ENCODE results near the gene VRK2.
"Not testable (repeated sequence)": the region's sequence is repeated elsewhere in the genome, so short reads cannot be mapped to it uniquely, and the experiment has no call there.

VRK2 gene

DNA sequence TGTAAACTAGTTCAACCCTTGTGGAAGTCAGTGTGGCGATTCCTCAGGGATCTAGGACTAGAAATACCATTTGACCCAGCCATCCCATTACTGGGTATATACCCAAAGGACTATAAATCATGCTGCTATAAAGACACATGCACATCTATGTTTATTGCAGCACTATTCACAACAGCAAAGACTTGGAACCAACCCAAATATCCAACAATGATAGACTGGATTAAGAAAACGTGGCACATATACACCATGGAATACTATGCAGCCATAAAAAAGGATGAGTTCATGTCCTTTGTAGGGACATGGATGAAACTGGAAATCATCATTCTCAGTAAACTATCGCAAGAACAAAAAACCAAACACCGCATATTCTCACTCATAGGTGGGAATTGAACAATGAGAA lies 130.6 kb downstream of the VRK2 start:
- not testable (repeated sequence) for H3K9ac ChIP-seq (ENCODE audit: low read length in 5 of 5); H3K4me3 ChIP-seq (ENCODE audit: low read depth in 1 of 5, low read length in 5 of 5); H3K9me3 ChIP-seq (ENCODE audit: control insufficient read depth in 5 of 5, low read length in 5 of 5); H3K36me3 ChIP-seq (ENCODE audit: control insufficient read depth in 5 of 5, insufficient read depth in 5 of 5, low read length in 5 of 5); H3K4me1 ChIP-seq (ENCODE audit: control insufficient read depth in 5 of 5, insufficient read depth in 5 of 5, low read length in 5 of 5); H3K27me3 ChIP-seq (ENCODE audit: control insufficient read depth in 5 of 5, insufficient read depth in 4 of 5, low read length in 5 of 5); H3K27ac ChIP-seq (ENCODE audit: low read depth, low read length)

DNA sequence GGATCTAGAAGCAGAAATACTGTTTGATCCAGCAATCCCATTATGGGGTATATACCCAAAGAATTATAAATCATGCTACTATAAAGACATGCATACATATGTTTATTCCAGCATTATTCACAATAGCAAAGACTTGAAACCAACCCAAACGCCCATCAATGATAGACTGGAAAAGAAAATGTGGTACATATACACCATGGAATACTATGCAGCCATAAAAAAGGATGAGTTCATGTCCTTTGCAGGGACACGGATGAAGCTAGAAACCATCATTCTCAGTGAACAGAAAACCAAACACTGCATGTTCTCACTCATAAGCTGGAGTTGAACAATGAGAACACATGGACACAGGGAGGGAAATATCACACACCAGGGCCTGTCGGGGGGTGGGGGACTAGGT lies 133.6 kb downstream of the VRK2 start:
- H3K4me1 ChIP-seq (ENCODE audit: control insufficient read depth in 5 of 5, insufficient read depth in 5 of 5, low read length in 5 of 5); H3K27me3 ChIP-seq (ENCODE audit: control insufficient read depth in 5 of 5, insufficient read depth in 4 of 5, low read length in 5 of 5); H3K9ac ChIP-seq (ENCODE audit: low read length in 5 of 5); H3K36me3 ChIP-seq (ENCODE audit: control insufficient read depth in 5 of 5, insufficient read depth in 5 of 5, low read length in 5 of 5); H3K4me3 ChIP-seq (ENCODE audit: low read depth in 1 of 5, low read length in 5 of 5); H3K27ac ChIP-seq (ENCODE audit: low read depth, low read length); H3K9me3 ChIP-seq (ENCODE audit: control insufficient read depth in 5 of 5, low read length in 5 of 5): not testable (repeated sequence)

- H3K27ac ChIP-seq (ENCODE audit: low read depth, low read length): no peak overlapping the region
- H3K9me3 ChIP-seq (ENCODE audit: control insufficient read depth in 5 of 5, low read length in 5 of 5): peaks cover 0 to 3% (median 0%) of the 10 kb centered on the region in 5 donors
- H3K27me3 ChIP-seq (ENCODE audit: control insufficient read depth in 5 of 5, insufficient read depth in 4 of 5, low read length in 5 of 5): no peaks in the 10 kb centered on the region
- peaks cover 0 to 4% (median 0%) of the 10 kb centered on the region in 5 donors for H3K36me3 ChIP-seq (ENCODE audit: control insufficient read depth in 5 of 5, insufficient read depth in 5 of 5, low read length in 5 of 5)
- no peak overlapping the region for H3K9ac ChIP-seq (ENCODE audit: low read length in 5 of 5)
- H3K4me1 ChIP-seq (ENCODE audit: control insufficient read depth in 5 of 5, insufficient read depth in 5 of 5, low read length in 5 of 5): no peaks in the 10 kb centered on the region
- H3K4me3 ChIP-seq (ENCODE audit: low read depth in 1 of 5, low read length in 5 of 5): no peak overlapping the region
Measured at GRCh38 chr2:58180635-58181034, 134.0 kb downstream of the VRK2 start.

DNA sequence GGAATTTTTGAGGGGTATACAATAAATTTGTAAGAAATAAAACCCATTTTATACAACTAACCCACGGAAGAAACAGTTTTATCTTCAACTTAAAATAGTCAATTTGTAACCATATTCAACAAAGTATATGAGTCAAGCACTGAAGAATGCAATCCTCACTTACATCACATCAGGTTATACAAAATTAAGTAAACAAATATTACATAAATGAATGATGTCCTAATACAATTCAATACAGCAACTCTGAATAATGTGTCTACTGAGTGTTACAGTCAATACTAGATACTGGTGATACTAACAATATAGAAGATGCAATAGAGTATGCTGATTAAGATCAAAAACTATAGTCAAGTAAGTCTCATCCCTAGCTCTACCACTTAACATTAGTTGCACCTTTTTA lies 135.9 kb downstream of the VRK2 start:
- H3K36me3 ChIP-seq (ENCODE audit: control insufficient read depth in 5 of 5, insufficient read depth in 5 of 5, low read length in 5 of 5): peaks cover 0 to 8% (median 0%) of the 10 kb centered on the region in 5 donors
- H3K27ac ChIP-seq (ENCODE audit: low read depth, low read length): no peak overlapping the region
- H3K9me3 ChIP-seq (ENCODE audit: control insufficient read depth in 5 of 5, low read length in 5 of 5): peaks cover 0 to 3% (median 0%) of the 10 kb centered on the region in 5 donors
- H3K4me1 ChIP-seq (ENCODE audit: control insufficient read depth in 5 of 5, insufficient read depth in 5 of 5, low read length in 5 of 5): no peaks in the 10 kb centered on the region
- no peaks in the 10 kb centered on the region for H3K27me3 ChIP-seq (ENCODE audit: control insufficient read depth in 5 of 5, insufficient read depth in 4 of 5, low read length in 5 of 5)
- no peak overlapping the region for H3K9ac ChIP-seq (ENCODE audit: low read length in 5 of 5)
- H3K4me3 ChIP-seq (ENCODE audit: low read depth in 1 of 5, low read length in 5 of 5): no peak overlapping the region

- Histone ChIP-seq H3K4me3 (ENCODE audit: low read depth in 1 of 5, low read length in 5 of 5) (no peak overlapping the region), H3K27me3 (ENCODE audit: control insufficient read depth in 5 of 5, insufficient read depth in 4 of 5, low read length in 5 of 5) (no peaks in the 10 kb centered on the region), H3K4me1 (ENCODE audit: control insufficient read depth in 5 of 5, insufficient read depth in 5 of 5, low read length in 5 of 5) (no peaks in the 10 kb centered on the region), H3K36me3 (ENCODE audit: control insufficient read depth in 5 of 5, insufficient read depth in 5 of 5, low read length in 5 of 5) (peaks cover 0 to 12% (median 3%) of the 10 kb centered on the region in 5 donors), H3K9ac (ENCODE audit: low read length in 5 of 5) (no peak overlapping the region), H3K9me3 (ENCODE audit: control insufficient read depth in 5 of 5, low read length in 5 of 5) (no peaks in the 10 kb centered on the region), H3K27ac (ENCODE audit: low read depth, low read length) (no peak overlapping the region)
Measured at GRCh38 chr2:58186501-58186900, 139.9 kb downstream of the VRK2 start.

- peaks cover 0 to 12% (median 3%) of the 10 kb centered on the region in 5 donors for H3K36me3 ChIP-seq (ENCODE audit: control insufficient read depth in 5 of 5, insufficient read depth in 5 of 5, low read length in 5 of 5)
- not testable (repeated sequence) for H3K9ac ChIP-seq (ENCODE audit: low read length in 5 of 5); H3K4me1 ChIP-seq (ENCODE audit: control insufficient read depth in 5 of 5, insufficient read depth in 5 of 5, low read length in 5 of 5); H3K4me3 ChIP-seq (ENCODE audit: low read depth in 1 of 5, low read length in 5 of 5); H3K27ac ChIP-seq (ENCODE audit: low read depth, low read length); H3K27me3 ChIP-seq (ENCODE audit: control insufficient read depth in 5 of 5, insufficient read depth in 4 of 5, low read length in 5 of 5); H3K9me3 ChIP-seq (ENCODE audit: control insufficient read depth in 5 of 5, low read length in 5 of 5)
Measured at GRCh38 chr2:58187022-58187421, 140.4 kb downstream of the VRK2 start.

DNA sequence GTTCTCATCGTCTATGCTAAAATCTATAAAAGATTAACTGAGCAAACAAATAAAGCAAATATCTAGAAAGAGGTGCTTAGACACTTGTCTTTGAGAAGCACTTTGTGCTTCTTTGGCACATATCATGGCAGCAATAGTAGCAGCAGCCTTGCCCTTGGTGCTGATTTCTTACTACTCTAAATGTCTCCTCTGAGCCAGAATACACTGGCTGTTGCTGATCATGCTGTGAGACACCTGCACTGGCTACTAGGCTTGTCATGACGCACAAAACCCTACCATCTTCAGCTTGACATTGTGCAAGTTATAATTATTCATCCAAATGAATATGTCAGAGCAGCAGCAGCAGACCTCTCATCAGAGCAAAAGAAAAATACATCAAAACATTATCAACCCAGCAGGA lies 147.9 kb downstream of the VRK2 start:
- no peak overlapping the region for H3K9ac ChIP-seq (ENCODE audit: low read length in 5 of 5)
- no peaks in the 10 kb centered on the region for H3K9me3 ChIP-seq (ENCODE audit: control insufficient read depth in 5 of 5, low read length in 5 of 5)
- no peaks in the 10 kb centered on the region for H3K4me1 ChIP-seq (ENCODE audit: control insufficient read depth in 5 of 5, insufficient read depth in 5 of 5, low read length in 5 of 5)
- no peaks in the 10 kb centered on the region for H3K27me3 ChIP-seq (ENCODE audit: control insufficient read depth in 5 of 5, insufficient read depth in 4 of 5, low read length in 5 of 5)
- H3K36me3 ChIP-seq (ENCODE audit: control insufficient read depth in 5 of 5, insufficient read depth in 5 of 5, low read length in 5 of 5): peaks cover 0 to 16% (median 0%) of the 10 kb centered on the region in 5 donors
- no peak overlapping the region for H3K4me3 ChIP-seq (ENCODE audit: low read depth in 1 of 5, low read length in 5 of 5)
- no peak overlapping the region for H3K27ac ChIP-seq (ENCODE audit: low read depth, low read length)

GRCh38 chr2:58195662-58196061 lies 149.1 kb downstream of the VRK2 start:
- Histone ChIP-seq H3K36me3 (ENCODE audit: control insufficient read depth in 5 of 5, insufficient read depth in 5 of 5, low read length in 5 of 5) (peaks cover 0 to 18% (median 0%) of the 10 kb centered on the region in 5 donors), H3K27ac (ENCODE audit: low read depth, low read length) (no peak overlapping the region), H3K4me3 (ENCODE audit: low read depth in 1 of 5, low read length in 5 of 5) (no peak overlapping the region), H3K27me3 (ENCODE audit: control insufficient read depth in 5 of 5, insufficient read depth in 4 of 5, low read length in 5 of 5) (no peaks in the 10 kb centered on the region), H3K4me1 (ENCODE audit: control insufficient read depth in 5 of 5, insufficient read depth in 5 of 5, low read length in 5 of 5) (no peaks in the 10 kb centered on the region), H3K9me3 (ENCODE audit: control insufficient read depth in 5 of 5, low read length in 5 of 5) (no peaks in the 10 kb centered on the region), H3K9ac (ENCODE audit: low read length in 5 of 5) (no peak overlapping the region)

GRCh38 chr2:58197894-58198293 lies 151.3 kb downstream of the VRK2 start:
- Histone ChIP-seq H3K36me3 (ENCODE audit: control insufficient read depth in 5 of 5, insufficient read depth in 5 of 5, low read length in 5 of 5) (peaks cover 0 to 14% (median 0%) of the 10 kb centered on the region in 5 donors), H3K9me3 (ENCODE audit: control insufficient read depth in 5 of 5, low read length in 5 of 5) (no peaks in the 10 kb centered on the region), H3K4me1 (ENCODE audit: control insufficient read depth in 5 of 5, insufficient read depth in 5 of 5, low read length in 5 of 5) (no peaks in the 10 kb centered on the region), H3K4me3 (ENCODE audit: low read depth in 1 of 5, low read length in 5 of 5) (no peak overlapping the region), H3K9ac (ENCODE audit: low read length in 5 of 5) (no peak overlapping the region), H3K27ac (ENCODE audit: low read depth, low read length) (no peak overlapping the region), H3K27me3 (ENCODE audit: control insufficient read depth in 5 of 5, insufficient read depth in 4 of 5, low read length in 5 of 5) (no peaks in the 10 kb centered on the region)

DNA sequence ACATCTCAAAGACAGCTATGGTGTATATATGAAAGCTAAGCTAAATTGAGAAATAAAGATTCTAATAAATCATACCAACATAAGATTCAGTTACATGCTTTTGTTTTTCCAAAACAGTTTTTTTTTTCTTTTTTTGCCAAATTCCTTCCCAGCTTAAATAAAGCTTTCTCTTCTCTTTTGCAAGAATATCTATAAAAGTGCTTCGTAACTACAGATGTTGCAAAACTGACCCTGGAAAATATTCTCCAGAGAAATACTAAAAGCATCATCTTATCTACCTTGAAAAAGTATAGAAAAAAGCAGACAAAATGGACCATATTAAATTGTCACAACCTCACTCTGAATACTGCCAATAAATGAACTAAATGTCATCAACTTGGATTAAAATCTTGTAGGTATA lies 155.8 kb downstream of the VRK2 start:
- H3K4me1 ChIP-seq (ENCODE audit: control insufficient read depth in 5 of 5, insufficient read depth in 5 of 5, low read length in 5 of 5): no peaks in the 10 kb centered on the region
- no peak overlapping the region for H3K4me3 ChIP-seq (ENCODE audit: low read depth in 1 of 5, low read length in 5 of 5)
- no peaks in the 10 kb centered on the region for H3K9me3 ChIP-seq (ENCODE audit: control insufficient read depth in 5 of 5, low read length in 5 of 5)
- no peak overlapping the region for H3K27ac ChIP-seq (ENCODE audit: low read depth, low read length)
- peaks cover 0 to 15% (median 3%) of the 10 kb centered on the region in 5 donors for H3K36me3 ChIP-seq (ENCODE audit: control insufficient read depth in 5 of 5, insufficient read depth in 5 of 5, low read length in 5 of 5)
- H3K27me3 ChIP-seq (ENCODE audit: control insufficient read depth in 5 of 5, insufficient read depth in 4 of 5, low read length in 5 of 5): no peaks in the 10 kb centered on the region
- no peak overlapping the region for H3K9ac ChIP-seq (ENCODE audit: low read length in 5 of 5)

DNA sequence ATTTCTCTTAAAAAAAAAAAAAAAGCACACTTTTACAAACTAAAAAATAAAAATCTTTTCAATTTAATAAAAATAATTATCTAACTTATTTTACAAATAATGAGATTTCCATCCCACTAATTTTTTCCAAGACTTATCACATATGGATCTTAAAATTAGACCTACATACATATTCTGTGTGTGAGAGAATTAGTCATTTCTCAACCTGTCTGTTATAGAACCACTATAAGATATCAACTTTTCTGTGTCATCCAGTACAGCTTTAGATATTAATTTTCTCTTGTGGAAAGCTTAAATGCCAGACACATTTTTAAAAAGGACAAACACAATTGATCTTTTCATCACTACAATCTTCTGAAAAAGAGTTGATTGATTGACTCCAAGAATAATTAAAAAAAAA lies 156.4 kb downstream of the VRK2 start:
- H3K36me3 ChIP-seq (ENCODE audit: control insufficient read depth in 5 of 5, insufficient read depth in 5 of 5, low read length in 5 of 5): peaks cover 0 to 15% (median 3%) of the 10 kb centered on the region in 5 donors
- no peak overlapping the region for H3K27ac ChIP-seq (ENCODE audit: low read depth, low read length)
- H3K9ac ChIP-seq (ENCODE audit: low read length in 5 of 5): no peak overlapping the region
- no peak overlapping the region for H3K4me3 ChIP-seq (ENCODE audit: low read depth in 1 of 5, low read length in 5 of 5)
- H3K27me3 ChIP-seq (ENCODE audit: control insufficient read depth in 5 of 5, insufficient read depth in 4 of 5, low read length in 5 of 5): no peaks in the 10 kb centered on the region
- H3K9me3 ChIP-seq (ENCODE audit: control insufficient read depth in 5 of 5, low read length in 5 of 5): no peaks in the 10 kb centered on the region
- H3K4me1 ChIP-seq (ENCODE audit: control insufficient read depth in 5 of 5, insufficient read depth in 5 of 5, low read length in 5 of 5): no peaks in the 10 kb centered on the region
